Smooth muscle cell (in vitro differentiated cells): ENCODE data around the gene MOK. TPM values are rescaled to one million over a fixed set of nuclear protein-coding genes. Genes with fewer than 3 reads are reported as not detected.

Experiments
- DNase-seq: peaks from one replicate; lab custom pipeline; 2025; ENCODE audit not compliant: unreplicated experiment; lab: John Stamatoyannopoulos, UW
- H2AFZ ChIP-seq: fragments of 200-600 bp; sonication (generic); 2 replicates; pipeline ENCODE4 v1.6.0; 2016; ENCODE audit warnings: antibody characterized with exemption, low read depth, mild to moderate bottlenecking
- H3F3A ChIP-seq: fragments of 200-600 bp; sonication (generic); 2 replicates; pipeline ENCODE4 v1.6.0; 2017; ENCODE audit warnings: antibody characterized with exemption, low read depth
- H3K27ac ChIP-seq: fragments of 200-600 bp; sonication (generic); 2 replicates; pipeline ENCODE4 v1.5.1; 2016; ENCODE audit warnings: low read depth, mild to moderate bottlenecking
- H3K27me3 ChIP-seq: fragments of 200-600 bp; sonication (generic); 2 replicates; pipeline ENCODE4 v1.6.1; 2016; ENCODE audit warnings: low read depth, mild to moderate bottlenecking
- H3K36me3 ChIP-seq: fragments of 200-600 bp; sonication (generic); 2 replicates; pipeline ENCODE4 v1.5.1; 2016; ENCODE audit warnings: low read depth
- H3K4me1 ChIP-seq: fragments of 200-600 bp; sonication (generic); 2 replicates; pipeline ENCODE4 v1.5.1; 2016; ENCODE audit warnings: low read depth
- H3K4me2 ChIP-seq: fragments of 200-600 bp; sonication (generic); 2 replicates; pipeline ENCODE4 v1.6.0; 2016; ENCODE audit warnings: mild to moderate bottlenecking
- H3K4me3 ChIP-seq: fragments of 200-600 bp; sonication (generic); 2 replicates; pipeline ENCODE4 v1.5.1; 2016; ENCODE audit warnings: mild to moderate bottlenecking
- H3K79me2 ChIP-seq: fragments of 200-600 bp; sonication (generic); 2 replicates; pipeline ENCODE4 v1.6.0; 2016; ENCODE audit warnings: low read depth, mild to moderate bottlenecking
- H3K9ac ChIP-seq: fragments of 200-600 bp; sonication (generic); 2 replicates; pipeline ENCODE4 v1.6.0; 2016; ENCODE audit warnings: low read depth
- H3K9me3 ChIP-seq: fragments of 200-600 bp; sonication (generic); replicated peaks from 2 replicates; pipeline ENCODE4 v1.5.1; 2016; ENCODE audit warnings: low read depth
- H4K20me1 ChIP-seq: fragments of 200-600 bp; sonication (generic); 2 replicates; pipeline ENCODE4 v1.6.0; 2016; ENCODE audit warnings: low read depth
- CTCF ChIP-seq: fragments of 200-600 bp; sonication (generic); IDR thresholded peaks from 2 replicates; pipeline ENCODE4 v1.5.1; 2017; ENCODE audit warnings: borderline replicate concordance, mild to moderate bottlenecking, antibody characterized with exemption; ENCODE audit not compliant: insufficient read depth, poor library complexity, severe bottlenecking
- WGBS: methylation state at CpG from one replicate; pipeline ENCODE4 v1.1.7; 2016; ENCODE audit warnings: low lambda C conversion rate; 5-methylcytosine and 5-hydroxymethylcytosine counted together
- polyA plus RNA-seq: library from polyadenylated mRNA; unstranded; fragments of >200 nt; fragmentation: Nextera tagmentation; extraction: Ambion mirVana; gene quantifications from 2 replicates; pipeline ENCODE4 v1.2.1, GENCODE V29; 2016
- total RNA-seq: library from RNA; depleted of rRNA; stranded (reverse); fragments of >200 nt; gene quantifications from 2 replicates; pipeline ENCODE4 v1.2.3, GENCODE V29; 2014

MOK gene
- total and polyA plus RNA-seq, 2 experiments from 2014 or later, result 4.7 to 6.4 TPM

- no peak for DNase-seq
- Histone ChIP-seq H3K27me3 (no peaks in the 10 kb centered on the region), H3K9ac (no peak overlapping the region), H3F3A (no peaks in the 10 kb centered on the region), H3K36me3 (no peaks in the 10 kb centered on the region), H2AFZ (no peak overlapping the region), H3K27ac (no peak overlapping the region), H3K4me1 (no peaks in the 10 kb centered on the region), H4K20me1 (no peaks in the 10 kb centered on the region), H3K79me2 (no peaks in the 10 kb centered on the region), H3K4me2 (no peak overlapping the region), H3K9me3 (no peaks in the 10 kb centered on the region), H3K4me3 (no peak overlapping the region)
- WGBS, result 94% methylated on average over 9 of the region's 9 CpGs
- TF ChIP-seq CTCF, result no peak
Measured at GRCh38 chr14:102282751-102283465, 22.1 kb downstream of the MOK start.

GRCh38 chr14:102280376-102280962 lies 24.5 kb downstream of the MOK start:
- H3K79me2 ChIP-seq, result no peaks in the 10 kb centered on the region
- no peaks in the 10 kb centered on the region for H3K9me3 ChIP-seq
- WGBS, result 76% methylated on average over 8 of the region's 8 CpGs
- no peak for DNase-seq
- no peak overlapping the region for H3K9ac ChIP-seq
- H3K4me2 ChIP-seq, result peak overlapping the region; percentile 1
- H3K27ac ChIP-seq, result peak overlapping the region; percentile 69
- H4K20me1 ChIP-seq, result no peaks in the 10 kb centered on the region
- no peaks in the 10 kb centered on the region for H3K27me3 ChIP-seq
- H3F3A ChIP-seq, result no peaks in the 10 kb centered on the region
- no peak overlapping the region for H3K4me3 ChIP-seq
- no peak overlapping the region for H2AFZ ChIP-seq
- no peaks in the 10 kb centered on the region for H3K36me3 ChIP-seq
- no peak for TF ChIP-seq CTCF
- H3K4me1 ChIP-seq, result no peaks in the 10 kb centered on the region

- 64% methylated on average over 8 of the region's 8 CpGs for WGBS
- no peak for TF ChIP-seq CTCF
- H3K79me2 ChIP-seq, result no peaks in the 10 kb centered on the region
- no peaks in the 10 kb centered on the region for H3F3A ChIP-seq
- no peak overlapping the region for H3K9ac ChIP-seq
- no peaks in the 10 kb centered on the region for H3K4me1 ChIP-seq
- no peaks in the 10 kb centered on the region for H4K20me1 ChIP-seq
- no peak overlapping the region for H2AFZ ChIP-seq
- peak overlapping the region; percentile 1 for H3K4me2 ChIP-seq
- peak overlapping the region; percentile 69 for H3K27ac ChIP-seq
- H3K27me3 ChIP-seq, result no peaks in the 10 kb centered on the region
- no peak overlapping the region for H3K4me3 ChIP-seq
- DNase-seq, result no peak
- H3K36me3 ChIP-seq, result no peaks in the 10 kb centered on the region
- no peaks in the 10 kb centered on the region for H3K9me3 ChIP-seq
Measured at GRCh38 chr14:102279688-102280348, 25.1 kb downstream of the MOK start.
